SU-DHL-6 (cell line): ENCODE data around the gene TRIP10.

Experiments
- H2AFZ ChIP-seq: fragments of 200-600 bp; sonication (generic); 2 replicates; pipeline ENCODE4 v1.6.1; 2014; ENCODE audit warnings: low read depth, mild to moderate bottlenecking, moderate library complexity, mixed read lengths, antibody characterized with exemption, low read length; ENCODE audit not compliant: severe bottlenecking
- H3F3A ChIP-seq: fragments of 200-600 bp; shearing (Covaris generic); 2 replicates; pipeline ENCODE4 v1.6.0; 2016; ENCODE audit warnings: antibody characterized with exemption, mild to moderate bottlenecking; ENCODE audit not compliant: insufficient read depth
- H3K27ac ChIP-seq: fragments of 200-600 bp; sonication (generic); 2 replicates; pipeline ENCODE4 v1.5.1; 2016; ENCODE audit warnings: low read depth, mild to moderate bottlenecking, low read length, moderate library complexity, mixed read lengths
- H3K27me3 ChIP-seq: fragments of 200-600 bp; sonication (generic), shearing (Covaris generic); 2 replicates; pipeline ENCODE4 v1.6.0; 2014; ENCODE audit warnings: mild to moderate bottlenecking, low read length
- H3K36me3 ChIP-seq: fragments of 200-600 bp; sonication (generic); 2 replicates; pipeline ENCODE4 v1.6.1; 2014; ENCODE audit warnings: mild to moderate bottlenecking, low read length, mixed read lengths
- H3K4me2 ChIP-seq: fragments of 300-600, 200-600 bp; shearing (Covaris generic), sonication (generic); 2 replicates; pipeline ENCODE4 v1.6.0; 2014; ENCODE audit warnings: low read length, low read depth, mild to moderate bottlenecking; ENCODE audit not compliant: poor library complexity, severe bottlenecking
- H3K4me3 ChIP-seq: fragments of 200-600 bp; sonication (generic); 2 replicates; pipeline ENCODE4 v1.5.1; 2014; ENCODE audit warnings: antibody characterized with exemption, low read length, mild to moderate bottlenecking, mixed read lengths; ENCODE audit not compliant: insufficient read depth, poor library complexity, severe bottlenecking
- H3K79me2 ChIP-seq: fragments of 200-600 bp; sonication (generic); 2 replicates; pipeline ENCODE4 v1.6.1; 2014; ENCODE audit warnings: mild to moderate bottlenecking, low read length, moderate library complexity; ENCODE audit not compliant: insufficient read depth
- H3K9ac ChIP-seq: fragments of 200-600 bp; sonication (generic); 2 replicates; pipeline ENCODE4 v1.7.0; 2014; ENCODE audit warnings: mild to moderate bottlenecking, low read length
- H3K9me2 ChIP-seq: fragments of 200-600 bp; sonication (generic); replicated peaks from 2 replicates; pipeline ENCODE4 v1.6.1; 2014; ENCODE audit warnings: low read length; ENCODE audit not compliant: insufficient read depth
- H3K9me3 ChIP-seq: fragments of 200-600 bp; sonication (generic); 2 replicates; pipeline ENCODE4 v1.6.1; 2014; ENCODE audit warnings: low read length, mixed read lengths; ENCODE audit not compliant: insufficient read depth
- H4K20me1 ChIP-seq: fragments of 200-600 bp; sonication (generic); 2 replicates; pipeline ENCODE4 v1.6.1; 2014; ENCODE audit warnings: low read depth, mild to moderate bottlenecking, antibody characterized with exemption, low read length, moderate library complexity, mixed read lengths
- CTCF ChIP-seq: fragments of 200-600 bp; sonication (generic); IDR thresholded peaks from one replicate; pipeline ENCODE4 v1.5.1; 2017; ENCODE audit warnings: antibody characterized with exemption, mild to moderate bottlenecking, low read length, moderate library complexity; ENCODE audit not compliant: insufficient read depth, poor library complexity, severe bottlenecking
- EZH2phosphoT487 ChIP-seq: fragments of 200-600 bp; sonication (generic), shearing (Covaris generic); conservative IDR thresholded peaks from 2 replicates; pipeline ENCODE4 v1.6.1; 2018; ENCODE audit warnings: mild to moderate bottlenecking, antibody characterized with exemption, low read length, moderate library complexity, mixed read lengths

TRIP10 gene

GRCh38 chr19:6728346-6728745 is 11.1 kb upstream of the TRIP10 start:
- Histone ChIP-seq H3F3A (no peaks in the 10 kb centered on the region), H4K20me1 (no peaks in the 10 kb centered on the region), H3K9me3 (no peaks in the 10 kb centered on the region), H3K36me3 (no peaks in the 10 kb centered on the region), H3K9me2 (no peaks in the 10 kb centered on the region), H3K4me3 (no peak overlapping the region), H3K4me2 (no peak overlapping the region), H3K79me2 (no peaks in the 10 kb centered on the region), H3K9ac (no peak overlapping the region), H2AFZ (no peak overlapping the region), H3K27me3 (no peaks in the 10 kb centered on the region), H3K27ac (no peak overlapping the region)
- no peak for TF ChIP-seq CTCF
- no peak for TF ChIP-seq EZH2phosphoT487

GRCh38 chr19:6729573-6730152 is 9.8 kb upstream of the TRIP10 start:
- H3K4me2 ChIP-seq, result no peak overlapping the region

GRCh38 chr19:6730153-6730804 is 9.2 kb upstream of the TRIP10 start:
- no peak overlapping the region for H3K27ac ChIP-seq
- H3K27me3 ChIP-seq, result no peaks in the 10 kb centered on the region
- no peaks in the 10 kb centered on the region for H3K79me2 ChIP-seq
- no peaks in the 10 kb centered on the region for H3K9me3 ChIP-seq
- H3K4me2 ChIP-seq, result no peak overlapping the region
- H3K9ac ChIP-seq, result no peak overlapping the region
- no peaks in the 10 kb centered on the region for H4K20me1 ChIP-seq
- no peak overlapping the region for H2AFZ ChIP-seq
- H3F3A ChIP-seq, result no peaks in the 10 kb centered on the region
- no peak overlapping the region for H3K4me3 ChIP-seq
- no peak for TF ChIP-seq CTCF
- TF ChIP-seq EZH2phosphoT487, result no peak
- no peaks in the 10 kb centered on the region for H3K9me2 ChIP-seq
- H3K36me3 ChIP-seq, result no peaks in the 10 kb centered on the region

More at GRCh38 chr19:6729573-6730152, 9.8 kb upstream of the TRIP10 start:
- no peaks in the 10 kb centered on the region for H3K9me2 ChIP-seq
- TF ChIP-seq EZH2phosphoT487 (no peak), CTCF (no peak)
- no peak overlapping the region for H3K4me3 ChIP-seq
- H3K36me3 ChIP-seq, result no peaks in the 10 kb centered on the region
- H4K20me1 ChIP-seq, result no peaks in the 10 kb centered on the region
- H3K27me3 ChIP-seq, result no peaks in the 10 kb centered on the region
- no peaks in the 10 kb centered on the region for H3K79me2 ChIP-seq
- no peaks in the 10 kb centered on the region for H3F3A ChIP-seq
- H2AFZ ChIP-seq, result no peak overlapping the region
- H3K27ac ChIP-seq, result no peak overlapping the region
- H3K9me3 ChIP-seq, result no peaks in the 10 kb centered on the region
- H3K9ac ChIP-seq, result no peak overlapping the region
